Suprapubic skin (tissue), 3 donors: ENCODE measurements around the gene CAMTA1.

ENCODE experiments used
- POLR2AphosphoS5 ChIP-seq, 3 donors: sonication (generic); formaldehyde crosslinking; IDR thresholded peaks; one replicate each; pipeline ENCODE4 v1.6.1; 2017; ENCODE audit warnings: antibody characterized with exemption in 3 of 3
- TF ChIP-seq, protein P1 (sequence below), 2 donors: fragments of 200-600 bp in 1 of 2; fragments of 450-650 bp in 1 of 2; sonication (generic) in 1 of 2; IDR thresholded peaks; one replicate each; pipeline ENCODE4 v1.5.1; 2016 to 2019; ENCODE audit warnings: antibody characterized with exemption in 2 of 2, mild to moderate bottlenecking in 1 of 2, moderate library complexity in 1 of 2

DNA sequence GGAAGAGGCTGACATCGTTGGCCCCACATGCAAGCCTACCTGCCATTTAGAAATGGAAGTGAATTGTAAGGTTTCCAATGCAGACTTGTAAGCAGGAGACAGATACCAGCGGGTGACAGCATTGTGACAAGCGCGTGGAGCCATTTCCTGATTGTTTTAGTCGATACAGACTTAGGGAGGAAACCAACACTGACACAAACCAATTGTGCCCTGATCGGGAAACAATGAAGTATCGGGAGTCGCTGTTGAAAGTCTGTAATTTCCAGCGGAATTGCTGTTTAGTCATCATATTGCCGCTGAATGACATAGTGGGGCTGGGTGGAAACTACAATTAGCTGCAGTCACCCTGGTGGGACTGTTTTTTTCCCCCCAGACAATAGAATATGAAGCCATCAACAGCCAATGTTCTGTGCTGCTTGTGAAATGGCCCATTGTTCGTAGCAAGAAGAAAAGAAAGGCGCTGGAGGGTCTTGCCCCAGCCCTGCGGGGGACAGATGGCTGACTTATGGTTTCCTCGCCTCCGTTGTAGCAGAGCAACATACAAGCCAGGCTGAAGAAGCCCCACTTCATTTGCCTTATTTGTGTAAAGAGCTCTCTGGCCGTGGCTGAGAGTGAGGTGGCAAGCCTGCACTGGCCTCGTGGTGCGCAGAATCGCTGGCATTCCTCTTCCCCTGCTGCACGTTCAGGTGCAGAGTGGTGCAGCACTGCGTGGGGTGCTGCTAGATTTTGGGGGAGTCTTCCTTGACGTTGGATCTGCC, 462.7 kb downstream of the CAMTA1 start:
- TF ChIP-seq, protein P1, sequence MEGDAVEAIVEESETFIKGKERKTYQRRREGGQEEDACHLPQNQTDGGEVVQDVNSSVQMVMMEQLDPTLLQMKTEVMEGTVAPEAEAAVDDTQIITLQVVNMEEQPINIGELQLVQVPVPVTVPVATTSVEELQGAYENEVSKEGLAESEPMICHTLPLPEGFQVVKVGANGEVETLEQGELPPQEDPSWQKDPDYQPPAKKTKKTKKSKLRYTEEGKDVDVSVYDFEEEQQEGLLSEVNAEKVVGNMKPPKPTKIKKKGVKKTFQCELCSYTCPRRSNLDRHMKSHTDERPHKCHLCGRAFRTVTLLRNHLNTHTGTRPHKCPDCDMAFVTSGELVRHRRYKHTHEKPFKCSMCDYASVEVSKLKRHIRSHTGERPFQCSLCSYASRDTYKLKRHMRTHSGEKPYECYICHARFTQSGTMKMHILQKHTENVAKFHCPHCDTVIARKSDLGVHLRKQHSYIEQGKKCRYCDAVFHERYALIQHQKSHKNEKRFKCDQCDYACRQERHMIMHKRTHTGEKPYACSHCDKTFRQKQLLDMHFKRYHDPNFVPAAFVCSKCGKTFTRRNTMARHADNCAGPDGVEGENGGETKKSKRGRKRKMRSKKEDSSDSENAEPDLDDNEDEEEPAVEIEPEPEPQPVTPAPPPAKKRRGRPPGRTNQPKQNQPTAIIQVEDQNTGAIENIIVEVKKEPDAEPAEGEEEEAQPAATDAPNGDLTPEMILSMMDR (IDR thresholded peaks at IDR 0.05) = no peak
- TF ChIP-seq POLR2AphosphoS5 (IDR thresholded peaks at IDR 0.05) = no peak
